ENCODE measurements around the gene JOSD1.

JOSD1 gene

GRCh38 chr22:38707346-38707745 lies 6.6 kb upstream of the JOSD1 start:
- Histone ChIP-seq H3K9me3 (ENCODE audit: control insufficient read depth, low read length) (no peaks in the 10 kb centered on the region), H3K4me3 (ENCODE audit: low read length) (peak overlapping the region; percentile 82), H3K36me3 (ENCODE audit: control insufficient read depth, insufficient read depth, low read length) (no peaks in the 10 kb centered on the region), H3K27me3 (ENCODE audit: control insufficient read depth, insufficient read depth, low read length) (no peaks in the 10 kb centered on the region), H3K9ac (ENCODE audit: low read length) (no peak overlapping the region), H3K4me1 (ENCODE audit: control insufficient read depth, insufficient read depth, low read length) (peaks cover 29% of the 10 kb centered on the region)

- H3K27me3 ChIP-seq (ENCODE audit: control insufficient read depth, insufficient read depth, low read length): no peaks in the 10 kb centered on the region
- H3K36me3 ChIP-seq (ENCODE audit: control insufficient read depth, insufficient read depth, low read length): no peaks in the 10 kb centered on the region
- peak overlapping the region; percentile 82 for H3K4me3 ChIP-seq (ENCODE audit: low read length)
- H3K9ac ChIP-seq (ENCODE audit: low read length): peak overlapping the region; percentile 78
- H3K9me3 ChIP-seq (ENCODE audit: control insufficient read depth, low read length): no peaks in the 10 kb centered on the region
- peaks cover 29% of the 10 kb centered on the region for H3K4me1 ChIP-seq (ENCODE audit: control insufficient read depth, insufficient read depth, low read length)
Measured at GRCh38 chr22:38706901-38707195, 6.1 kb upstream of the JOSD1 start.

DNA sequence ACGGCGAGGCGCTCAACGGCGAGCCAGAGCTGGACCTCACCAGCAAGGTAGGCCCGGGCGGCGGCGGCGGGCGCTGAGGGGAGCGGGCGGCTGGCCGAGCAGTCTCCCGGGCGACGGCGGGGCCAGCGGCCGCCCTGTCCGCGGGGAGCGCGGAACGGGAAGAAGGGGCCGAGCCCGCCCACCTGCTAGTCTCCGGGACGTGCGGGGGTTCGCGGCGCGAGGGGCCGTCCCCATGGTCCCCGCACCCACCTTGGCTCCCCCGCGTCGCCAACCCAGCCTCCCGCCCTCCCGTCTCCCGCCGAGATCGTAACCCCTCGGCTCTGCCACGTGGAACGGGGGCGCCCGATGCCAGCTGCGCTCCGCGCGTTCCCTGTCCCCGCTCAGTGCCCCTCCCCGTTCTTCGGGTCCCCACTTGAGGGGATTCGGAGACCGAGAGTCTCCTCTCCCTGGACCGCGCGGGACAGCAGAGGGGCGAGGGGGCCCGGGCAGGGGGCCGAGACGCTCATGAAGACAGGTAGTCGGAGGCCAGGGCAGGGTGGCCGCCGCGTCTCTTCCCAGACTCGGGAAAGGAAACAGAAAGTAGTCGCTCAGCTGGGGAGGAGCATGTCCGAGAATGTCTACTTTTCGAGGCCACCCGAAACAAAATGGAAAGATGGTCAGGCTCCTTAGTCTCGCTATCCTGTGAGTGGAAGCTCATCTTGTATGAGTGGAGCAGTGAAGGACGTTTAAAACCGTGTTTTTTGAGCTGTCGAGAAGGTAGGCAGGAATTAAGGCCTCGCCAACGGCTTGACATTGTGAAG lies 5.6 kb upstream of the JOSD1 start:
- Histone ChIP-seq H3K27me3 (ENCODE audit: control insufficient read depth, insufficient read depth, low read length) (no peaks in the 10 kb centered on the region), H3K9ac (ENCODE audit: low read length) (peak overlapping the region; percentile 78), H3K36me3 (ENCODE audit: control insufficient read depth, insufficient read depth, low read length) (no peaks in the 10 kb centered on the region), H3K4me3 (ENCODE audit: low read length) (peak overlapping the region; percentile 82), H3K9me3 (ENCODE audit: control insufficient read depth, low read length) (no peaks in the 10 kb centered on the region), H3K4me1 (ENCODE audit: control insufficient read depth, insufficient read depth, low read length) (peaks cover 29% of the 10 kb centered on the region)

DNA sequence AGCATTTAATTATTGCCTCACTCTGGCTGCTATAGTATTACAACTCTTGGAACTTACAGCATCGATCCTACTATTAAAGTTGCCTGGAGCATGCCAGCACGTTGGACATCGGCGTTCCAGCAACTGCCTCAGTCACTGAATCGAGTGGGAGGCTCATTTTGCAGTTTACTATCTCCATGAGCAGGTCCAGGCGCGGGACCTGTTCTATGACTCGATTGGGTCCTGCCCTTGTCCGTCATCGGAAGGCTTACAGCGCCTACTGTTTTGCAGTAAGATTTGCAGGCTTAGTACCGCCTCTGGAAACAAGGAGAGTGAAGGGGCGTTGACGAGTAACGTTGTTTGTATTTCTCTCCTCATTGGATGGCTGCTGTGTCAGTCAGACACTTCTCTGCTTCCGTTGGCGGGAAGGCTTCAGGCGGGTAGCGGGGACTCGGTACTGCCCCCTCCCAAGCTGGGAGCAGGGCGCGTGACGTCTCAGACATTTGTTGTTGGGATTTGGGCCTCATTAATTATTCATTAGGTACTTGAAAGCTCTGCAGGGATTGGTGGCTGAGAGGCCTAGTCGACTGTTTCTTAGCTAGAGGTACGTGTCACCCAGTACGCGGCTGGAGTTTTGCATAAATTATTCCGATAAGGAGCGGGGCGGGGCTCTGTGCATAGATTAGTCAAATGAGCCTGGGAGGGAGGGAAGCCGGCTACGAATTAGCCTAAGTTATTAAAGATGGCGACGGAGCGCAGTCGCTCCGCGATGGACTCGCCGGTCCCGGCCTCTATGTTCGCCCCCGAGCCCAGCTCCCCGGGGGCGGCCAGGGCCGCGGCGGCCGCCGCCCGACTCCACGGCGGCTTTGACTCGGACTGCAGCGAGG lies 4.7 kb upstream of the JOSD1 start, which contains the start of gene GTPBP1:
TSS of gene GTPBP1 (plus strand) at position 710 of the 866 bp plus-strand sequence. CDS start at position 722, 12 bp downstream.
- Histone ChIP-seq H3K4me3 (ENCODE audit: low read length) (peak within 1 kb of the TSS; percentile 82), H3K9me3 (ENCODE audit: control insufficient read depth, low read length) (no peaks in the 10 kb centered on the region), H3K27me3 (ENCODE audit: control insufficient read depth, insufficient read depth, low read length) (no peaks in the 10 kb centered on the region), H3K4me1 (ENCODE audit: control insufficient read depth, insufficient read depth, low read length) (peaks cover 29% of the 10 kb centered on the region), H3K9ac (ENCODE audit: low read length) (peak within 1 kb of the TSS; percentile 78), H3K36me3 (ENCODE audit: control insufficient read depth, insufficient read depth, low read length) (no peaks in the 10 kb centered on the region)

DNA sequence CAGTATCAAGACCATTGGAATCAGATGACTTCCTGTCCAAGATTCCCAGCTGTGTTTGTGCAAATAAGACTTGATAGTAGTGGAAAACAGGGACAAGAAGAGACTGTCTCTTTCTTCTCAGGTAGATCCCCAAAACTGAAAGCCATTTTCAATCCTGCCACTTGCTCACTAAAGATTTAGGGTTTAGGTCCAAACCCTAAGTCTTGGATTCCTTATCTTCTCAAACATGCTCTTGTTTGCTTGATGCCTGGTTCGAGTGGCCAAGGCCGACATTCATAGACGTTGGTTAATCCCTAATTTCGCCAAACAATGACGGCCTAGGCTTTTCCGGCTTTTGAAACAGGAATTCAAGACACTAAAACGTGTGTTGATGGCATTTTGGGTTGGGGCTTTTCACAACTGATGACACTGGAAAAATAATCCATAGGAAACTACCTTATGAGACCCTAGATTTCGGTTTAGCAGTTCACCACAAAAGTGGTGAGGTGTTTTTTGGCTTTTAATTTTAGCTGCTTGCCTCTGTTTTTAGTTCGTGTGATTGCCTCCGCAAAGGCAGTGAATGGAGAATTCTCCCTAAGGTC lies 4.0 kb upstream of the JOSD1 start:
- H3K36me3 ChIP-seq (ENCODE audit: control insufficient read depth, insufficient read depth, low read length): no peaks in the 10 kb centered on the region
- peak overlapping the region; percentile 25 for H3K9ac ChIP-seq (ENCODE audit: low read length)
- H3K27me3 ChIP-seq (ENCODE audit: control insufficient read depth, insufficient read depth, low read length): no peaks in the 10 kb centered on the region
- H3K4me3 ChIP-seq (ENCODE audit: low read length): no peak overlapping the region
- no peaks in the 10 kb centered on the region for H3K9me3 ChIP-seq (ENCODE audit: control insufficient read depth, low read length)
- H3K4me1 ChIP-seq (ENCODE audit: control insufficient read depth, insufficient read depth, low read length): peaks cover 29% of the 10 kb centered on the region

GRCh38 chr22:38700270-38700788 lies 414 bp downstream of the JOSD1 start:
- Histone ChIP-seq H3K36me3 (ENCODE audit: control insufficient read depth, insufficient read depth, low read length) (no peaks in the 10 kb centered on the region), H3K27me3 (ENCODE audit: control insufficient read depth, insufficient read depth, low read length) (no peaks in the 10 kb centered on the region), H3K4me1 (ENCODE audit: control insufficient read depth, insufficient read depth, low read length) (peaks cover 45% of the 10 kb centered on the region), H3K4me3 (ENCODE audit: low read length) (peak overlapping the region; percentile 57), H3K9ac (ENCODE audit: low read length) (peak overlapping the region; percentile 97), H3K9me3 (ENCODE audit: control insufficient read depth, low read length) (no peaks in the 10 kb centered on the region)

GRCh38 chr22:38699784-38700183 lies 959 bp downstream of the JOSD1 start:
- H3K4me1 ChIP-seq (ENCODE audit: control insufficient read depth, insufficient read depth, low read length): peaks cover 45% of the 10 kb centered on the region
- H3K27me3 ChIP-seq (ENCODE audit: control insufficient read depth, insufficient read depth, low read length): no peaks in the 10 kb centered on the region
- peak overlapping the region; percentile 57 for H3K4me3 ChIP-seq (ENCODE audit: low read length)
- H3K36me3 ChIP-seq (ENCODE audit: control insufficient read depth, insufficient read depth, low read length): no peaks in the 10 kb centered on the region
- no peaks in the 10 kb centered on the region for H3K9me3 ChIP-seq (ENCODE audit: control insufficient read depth, low read length)
- H3K9ac ChIP-seq (ENCODE audit: low read length): peak overlapping the region; percentile 97

- H3K27me3 ChIP-seq (ENCODE audit: control insufficient read depth, insufficient read depth, low read length): no peaks in the 10 kb centered on the region
Measured at GRCh38 chr22:38699143-38699542, 1.6 kb downstream of the JOSD1 start.

GRCh38 chr22:38698407-38699094 lies 2.2 kb downstream of the JOSD1 start:
- Histone ChIP-seq H3K27me3 (ENCODE audit: control insufficient read depth, insufficient read depth, low read length) (no peaks in the 10 kb centered on the region), H3K4me3 (ENCODE audit: low read length) (peak overlapping the region; percentile 57), H3K4me1 (ENCODE audit: control insufficient read depth, insufficient read depth, low read length) (peaks cover 46% of the 10 kb centered on the region), H3K9ac (ENCODE audit: low read length) (peak overlapping the region; percentile 10), H3K36me3 (ENCODE audit: control insufficient read depth, insufficient read depth, low read length) (no peaks in the 10 kb centered on the region), H3K9me3 (ENCODE audit: control insufficient read depth, low read length) (no peaks in the 10 kb centered on the region)

More at GRCh38 chr22:38699143-38699542, 1.6 kb downstream of the JOSD1 start:
- peak overlapping the region; percentile 97 for H3K9ac ChIP-seq (ENCODE audit: low read length)
- H3K4me3 ChIP-seq (ENCODE audit: low read length): peak overlapping the region; percentile 57
- peaks cover 44% of the 10 kb centered on the region for H3K4me1 ChIP-seq (ENCODE audit: control insufficient read depth, insufficient read depth, low read length)
- H3K9me3 ChIP-seq (ENCODE audit: control insufficient read depth, low read length): no peaks in the 10 kb centered on the region
- H3K36me3 ChIP-seq (ENCODE audit: control insufficient read depth, insufficient read depth, low read length): no peaks in the 10 kb centered on the region

- Histone ChIP-seq H3K4me3 (ENCODE audit: low read length) (no peak overlapping the region), H3K9me3 (ENCODE audit: control insufficient read depth, low read length) (no peaks in the 10 kb centered on the region), H3K36me3 (ENCODE audit: control insufficient read depth, insufficient read depth, low read length) (no peaks in the 10 kb centered on the region), H3K4me1 (ENCODE audit: control insufficient read depth, insufficient read depth, low read length) (peaks cover 46% of the 10 kb centered on the region), H3K27me3 (ENCODE audit: control insufficient read depth, insufficient read depth, low read length) (no peaks in the 10 kb centered on the region), H3K9ac (ENCODE audit: low read length) (peak overlapping the region; percentile 30)
Measured at GRCh38 chr22:38697425-38698089, 3.2 kb downstream of the JOSD1 start.

Data from mucosa of stomach (tissue), 1 donor.